HepG2 (cell line): ENCODE results near the gene RPS5. TPM values are rescaled to one million over a fixed set of nuclear protein-coding genes. Genes with fewer than 3 reads are reported as not detected.
A peak's percentile ranks its signal among the peaks of the same experiment; 100 is the strongest.

Experiments
- HDAC1 ChIP-seq: sonication (generic); formaldehyde crosslinking; IDR thresholded peaks from 2 replicates; pipeline ENCODE4 v1.5.1; 2020; ENCODE audit warnings: mild to moderate bottlenecking, missing genetic modification reagents
- IRF2 ChIP-seq: IDR thresholded peaks from 2 replicates; pipeline ENCODE4 v1.6.1; 2018; ENCODE audit warnings: missing genetic modification reagents, missing compliant biosample characterization
- MTF2 ChIP-seq: sonication (generic); formaldehyde crosslinking; IDR thresholded peaks from 2 replicates; pipeline ENCODE4 v1.5.0; 2020; ENCODE audit warnings: missing genetic modification reagents, borderline replicate concordance
- PITX1 ChIP-seq: sonication (generic); formaldehyde crosslinking; IDR thresholded peaks from 2 replicates; pipeline ENCODE4 v1.5.1; 2020; ENCODE audit warnings: mild to moderate bottlenecking, missing genetic modification reagents
- TGIF2 ChIP-seq: IDR thresholded peaks from 2 replicates; pipeline ENCODE4 v1.6.1; 2016; ENCODE audit warnings: control low read depth, missing compliant biosample characterization
- TOPORS ChIP-seq: sonication (generic); formaldehyde crosslinking; IDR thresholded peaks from 2 replicates; pipeline ENCODE4 v1.8.0; 2023; ENCODE audit warnings: mild to moderate bottlenecking, missing genetic modification reagents
- ZNF572 ChIP-seq: sonication (generic); formaldehyde crosslinking; IDR thresholded peaks from 2 replicates; pipeline ENCODE4 v1.5.1; 2020; ENCODE audit warnings: mild to moderate bottlenecking, missing genetic modification reagents
- ZNF605 ChIP-seq: sonication (generic); formaldehyde crosslinking; IDR thresholded peaks from 2 replicates; pipeline ENCODE4 v1.8.0; 2022; ENCODE audit warnings: mild to moderate bottlenecking, missing genetic modification reagents
- ZNF772 ChIP-seq: sonication (generic); formaldehyde crosslinking; IDR thresholded peaks from 2 replicates; pipeline ENCODE4 v1.5.0; 2020; ENCODE audit warnings: mild to moderate bottlenecking, missing genetic modification reagents
- ZNF891 ChIP-seq: sonication (generic); formaldehyde crosslinking; IDR thresholded peaks from 2 replicates; pipeline ENCODE4 v1.5.0; 2020; ENCODE audit warnings: mild to moderate bottlenecking, missing genetic modification reagents
- polyA plus RNA-seq, 8 experiments: library from polyadenylated mRNA; depleted of rRNA in 3 of 8; stranded (reverse) in 7 of 8; unstranded in 1 of 8; fragments of >200 nt; fragmentation: Illumina TruSeq in 4 of 8; extraction: Trizol in 4 of 8; gene quantifications; 2 replicates each; pipeline versions ENCODE4 v1.2.1 to v1.2.3, GENCODE V29; 2011 to 2016; ENCODE audit warnings: low read depth in 4 of 8, missing spikeins in 1 of 8, mixed read lengths in 1 of 8; ENCODE audit not compliant: insufficient read depth in 1 of 8
- total RNA-seq, 5 experiments: library from RNA; depleted of rRNA; stranded (reverse); fragments of >200 nt; fragmentation: Illumina TruSeq; extraction: Trizol; gene quantifications; 2 replicates each; pipeline ENCODE4 v1.2.3, GENCODE V29; 2016; ENCODE audit warnings: low read depth in 1 of 5
- TF ChIP-seq, protein P1 (sequence below): sonication (generic); formaldehyde crosslinking; IDR thresholded peaks from 2 replicates; pipeline ENCODE4 v1.5.0; 2020; ENCODE audit warnings: mild to moderate bottlenecking, missing genetic modification reagents, moderate library complexity
- TF ChIP-seq, protein P2 (sequence below): sonication (generic); formaldehyde crosslinking; IDR thresholded peaks from 2 replicates; pipeline ENCODE4 v1.4.0; 2020; ENCODE audit warnings: missing genetic modification reagents
- TF ChIP-seq, protein P3 (sequence below): sonication (generic); formaldehyde crosslinking; IDR thresholded peaks from 2 replicates; pipeline ENCODE4 v1.5.1; 2020; ENCODE audit warnings: missing genetic modification reagents, mild to moderate bottlenecking, borderline replicate concordance
- TF ChIP-seq, protein P4 (sequence below): sonication (generic); formaldehyde crosslinking; IDR thresholded peaks from 2 replicates; pipeline ENCODE4 v1.5.1; 2020; ENCODE audit warnings: missing genetic modification reagents, mild to moderate bottlenecking, borderline replicate concordance
- TF ChIP-seq, protein P5 (sequence below): sonication (generic); formaldehyde crosslinking; IDR thresholded peaks from 2 replicates; pipeline ENCODE4 v1.8.1; 2023; ENCODE audit warnings: mild to moderate bottlenecking, missing genetic modification reagents
- TF ChIP-seq, protein P6 (sequence below): sonication (generic); formaldehyde crosslinking; IDR thresholded peaks from 2 replicates; pipeline ENCODE4 v1.8.1; 2022; ENCODE audit warnings: mild to moderate bottlenecking, missing genetic modification reagents

The RPS5 gene
- total and polyA plus RNA-seq, 2 of the 13 experiments (the other 11 are each of a cell fraction or from before 2014, with no cell fraction given): 1,544 to 4,408 TPM

DNA sequence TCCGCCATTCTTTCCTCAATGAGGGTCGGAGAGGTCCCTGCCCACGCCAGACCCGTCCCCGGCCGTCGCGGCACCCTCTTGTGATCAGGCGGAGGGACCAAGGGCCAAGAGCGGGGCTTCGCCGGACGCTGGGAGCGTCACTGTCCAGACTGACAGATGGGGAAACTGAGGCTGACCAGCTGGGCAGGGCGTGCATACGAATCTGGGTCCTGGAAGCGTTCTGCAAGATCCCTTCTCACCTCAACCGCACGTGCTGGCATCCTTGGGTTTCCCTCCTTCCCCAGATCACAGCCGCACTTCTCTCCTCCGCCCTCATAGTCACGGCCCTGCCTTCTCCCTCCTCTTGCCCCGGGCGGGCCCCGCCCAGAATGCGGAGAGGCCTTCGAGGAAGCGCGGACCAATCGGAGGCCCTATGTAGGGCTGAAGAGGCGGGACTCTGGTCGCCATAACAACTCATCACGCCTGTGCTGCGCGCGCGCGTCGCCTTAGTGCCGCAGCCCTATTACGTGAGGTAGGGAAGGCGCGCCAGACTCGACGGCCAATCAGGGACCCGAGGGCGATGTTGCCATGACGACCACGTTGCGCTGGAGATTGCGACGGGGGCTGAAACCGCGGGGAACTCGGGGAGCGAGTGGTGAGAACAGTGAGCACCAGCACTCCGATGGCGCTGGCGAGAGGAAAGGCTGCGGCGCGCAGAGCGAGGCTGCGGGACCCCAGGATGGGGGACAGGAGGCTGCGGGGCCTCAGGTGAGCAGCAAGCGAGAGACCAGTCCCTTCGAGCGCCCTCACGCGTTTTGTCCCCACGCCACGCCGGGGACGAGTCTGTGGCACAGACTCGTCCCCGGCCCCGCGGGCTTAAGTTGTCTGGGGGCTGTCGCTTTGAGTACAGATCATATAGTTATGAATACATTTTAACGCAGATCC, 14.1 kb downstream of the RPS5 start (continued):
- TF ChIP-seq IRF2 (CRISPR knock-in tag): peak; percentile 37; the same call in 1 of the 2 replicates
- TF ChIP-seq ZNF605 (CRISPR knock-in tag): peak; percentile 72; the same call in 1 of the 2 replicates
- TF ChIP-seq MTF2 (CRISPR knock-in tag): no peak
- TF ChIP-seq ZNF891 (CRISPR knock-in tag): 0 out of 2 replicates have a peak, but pooled peaks have one; percentile 48
- TF ChIP-seq, protein P1, sequence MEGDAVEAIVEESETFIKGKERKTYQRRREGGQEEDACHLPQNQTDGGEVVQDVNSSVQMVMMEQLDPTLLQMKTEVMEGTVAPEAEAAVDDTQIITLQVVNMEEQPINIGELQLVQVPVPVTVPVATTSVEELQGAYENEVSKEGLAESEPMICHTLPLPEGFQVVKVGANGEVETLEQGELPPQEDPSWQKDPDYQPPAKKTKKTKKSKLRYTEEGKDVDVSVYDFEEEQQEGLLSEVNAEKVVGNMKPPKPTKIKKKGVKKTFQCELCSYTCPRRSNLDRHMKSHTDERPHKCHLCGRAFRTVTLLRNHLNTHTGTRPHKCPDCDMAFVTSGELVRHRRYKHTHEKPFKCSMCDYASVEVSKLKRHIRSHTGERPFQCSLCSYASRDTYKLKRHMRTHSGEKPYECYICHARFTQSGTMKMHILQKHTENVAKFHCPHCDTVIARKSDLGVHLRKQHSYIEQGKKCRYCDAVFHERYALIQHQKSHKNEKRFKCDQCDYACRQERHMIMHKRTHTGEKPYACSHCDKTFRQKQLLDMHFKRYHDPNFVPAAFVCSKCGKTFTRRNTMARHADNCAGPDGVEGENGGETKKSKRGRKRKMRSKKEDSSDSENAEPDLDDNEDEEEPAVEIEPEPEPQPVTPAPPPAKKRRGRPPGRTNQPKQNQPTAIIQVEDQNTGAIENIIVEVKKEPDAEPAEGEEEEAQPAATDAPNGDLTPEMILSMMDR (CRISPR knock-in tag): 0 out of 2 replicates have a peak, but pooled peaks have one; percentile 2
- TF ChIP-seq HDAC1: peak; percentile 93
- TF ChIP-seq, protein P2, sequence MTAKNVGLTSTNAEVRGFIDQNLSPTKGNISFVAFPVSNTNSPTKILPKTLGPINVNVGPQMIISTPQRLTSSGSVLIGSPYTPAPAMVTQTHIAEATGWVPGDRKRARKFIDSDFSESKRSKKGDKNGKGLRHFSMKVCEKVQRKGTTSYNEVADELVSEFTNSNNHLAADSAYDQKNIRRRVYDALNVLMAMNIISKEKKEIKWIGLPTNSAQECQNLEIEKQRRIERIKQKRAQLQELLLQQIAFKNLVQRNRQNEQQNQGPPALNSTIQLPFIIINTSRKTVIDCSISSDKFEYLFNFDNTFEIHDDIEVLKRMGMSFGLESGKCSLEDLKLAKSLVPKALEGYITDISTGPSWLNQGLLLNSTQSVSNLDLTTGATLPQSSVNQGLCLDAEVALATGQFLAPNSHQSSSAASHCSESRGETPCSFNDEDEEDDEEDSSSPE (CRISPR knock-in tag): peak; percentile 95
- peak; percentile 63; the same call in 1 of the 2 replicates for TF ChIP-seq TOPORS (CRISPR knock-in tag)
- peak; percentile 53; the same call in 1 of the 2 replicates for TF ChIP-seq PITX1 (CRISPR knock-in tag)
- TF ChIP-seq, protein P3, sequence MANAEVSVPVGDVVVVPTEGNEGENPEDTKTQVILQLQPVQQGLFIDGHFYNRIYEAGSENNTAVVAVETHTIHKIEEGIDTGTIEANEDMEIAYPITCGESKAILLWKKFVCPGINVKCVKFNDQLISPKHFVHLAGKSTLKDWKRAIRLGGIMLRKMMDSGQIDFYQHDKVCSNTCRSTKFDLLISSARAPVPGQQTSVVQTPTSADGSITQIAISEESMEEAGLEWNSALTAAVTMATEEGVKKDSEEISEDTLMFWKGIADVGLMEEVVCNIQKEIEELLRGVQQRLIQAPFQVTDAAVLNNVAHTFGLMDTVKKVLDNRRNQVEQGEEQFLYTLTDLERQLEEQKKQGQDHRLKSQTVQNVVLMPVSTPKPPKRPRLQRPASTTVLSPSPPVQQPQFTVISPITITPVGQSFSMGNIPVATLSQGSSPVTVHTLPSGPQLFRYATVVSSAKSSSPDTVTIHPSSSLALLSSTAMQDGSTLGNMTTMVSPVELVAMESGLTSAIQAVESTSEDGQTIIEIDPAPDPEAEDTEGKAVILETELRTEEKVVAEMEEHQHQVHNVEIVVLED (CRISPR knock-in tag): peak; percentile 96
- TF ChIP-seq ZNF772 (CRISPR knock-in tag): no peak; the same call in 1 of the 2 replicates
- TF ChIP-seq, protein P4, sequence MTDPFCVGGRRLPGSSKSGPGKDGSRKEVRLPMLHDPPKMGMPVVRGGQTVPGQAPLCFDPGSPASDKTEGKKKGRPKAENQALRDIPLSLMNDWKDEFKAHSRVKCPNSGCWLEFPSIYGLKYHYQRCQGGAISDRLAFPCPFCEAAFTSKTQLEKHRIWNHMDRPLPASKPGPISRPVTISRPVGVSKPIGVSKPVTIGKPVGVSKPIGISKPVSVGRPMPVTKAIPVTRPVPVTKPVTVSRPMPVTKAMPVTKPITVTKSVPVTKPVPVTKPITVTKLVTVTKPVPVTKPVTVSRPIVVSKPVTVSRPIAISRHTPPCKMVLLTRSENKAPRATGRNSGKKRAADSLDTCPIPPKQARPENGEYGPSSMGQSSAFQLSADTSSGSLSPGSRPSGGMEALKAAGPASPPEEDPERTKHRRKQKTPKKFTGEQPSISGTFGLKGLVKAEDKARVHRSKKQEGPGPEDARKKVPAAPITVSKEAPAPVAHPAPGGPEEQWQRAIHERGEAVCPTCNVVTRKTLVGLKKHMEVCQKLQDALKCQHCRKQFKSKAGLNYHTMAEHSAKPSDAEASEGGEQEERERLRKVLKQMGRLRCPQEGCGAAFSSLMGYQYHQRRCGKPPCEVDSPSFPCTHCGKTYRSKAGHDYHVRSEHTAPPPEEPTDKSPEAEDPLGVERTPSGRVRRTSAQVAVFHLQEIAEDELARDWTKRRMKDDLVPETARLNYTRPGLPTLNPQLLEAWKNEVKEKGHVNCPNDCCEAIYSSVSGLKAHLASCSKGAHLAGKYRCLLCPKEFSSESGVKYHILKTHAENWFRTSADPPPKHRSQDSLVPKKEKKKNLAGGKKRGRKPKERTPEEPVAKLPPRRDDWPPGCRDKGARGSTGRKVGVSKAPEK (CRISPR knock-in tag): 0 out of 2 replicates have a peak, but pooled peaks have one; percentile 27
- TF ChIP-seq, protein P5, sequence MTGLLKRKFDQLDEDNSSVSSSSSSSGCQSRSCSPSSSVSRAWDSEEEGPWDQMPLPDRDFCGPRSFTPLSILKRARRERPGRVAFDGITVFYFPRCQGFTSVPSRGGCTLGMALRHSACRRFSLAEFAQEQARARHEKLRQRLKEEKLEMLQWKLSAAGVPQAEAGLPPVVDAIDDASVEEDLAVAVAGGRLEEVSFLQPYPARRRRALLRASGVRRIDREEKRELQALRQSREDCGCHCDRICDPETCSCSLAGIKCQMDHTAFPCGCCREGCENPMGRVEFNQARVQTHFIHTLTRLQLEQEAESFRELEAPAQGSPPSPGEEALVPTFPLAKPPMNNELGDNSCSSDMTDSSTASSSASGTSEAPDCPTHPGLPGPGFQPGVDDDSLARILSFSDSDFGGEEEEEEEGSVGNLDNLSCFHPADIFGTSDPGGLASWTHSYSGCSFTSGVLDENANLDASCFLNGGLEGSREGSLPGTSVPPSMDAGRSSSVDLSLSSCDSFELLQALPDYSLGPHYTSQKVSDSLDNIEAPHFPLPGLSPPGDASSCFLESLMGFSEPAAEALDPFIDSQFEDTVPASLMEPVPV (CRISPR knock-in tag): peak; percentile 69
- TF ChIP-seq TGIF2 (CRISPR knock-in tag): 0 out of 2 replicates have a peak, but pooled peaks have one; percentile 29
- TF ChIP-seq, protein P6, sequence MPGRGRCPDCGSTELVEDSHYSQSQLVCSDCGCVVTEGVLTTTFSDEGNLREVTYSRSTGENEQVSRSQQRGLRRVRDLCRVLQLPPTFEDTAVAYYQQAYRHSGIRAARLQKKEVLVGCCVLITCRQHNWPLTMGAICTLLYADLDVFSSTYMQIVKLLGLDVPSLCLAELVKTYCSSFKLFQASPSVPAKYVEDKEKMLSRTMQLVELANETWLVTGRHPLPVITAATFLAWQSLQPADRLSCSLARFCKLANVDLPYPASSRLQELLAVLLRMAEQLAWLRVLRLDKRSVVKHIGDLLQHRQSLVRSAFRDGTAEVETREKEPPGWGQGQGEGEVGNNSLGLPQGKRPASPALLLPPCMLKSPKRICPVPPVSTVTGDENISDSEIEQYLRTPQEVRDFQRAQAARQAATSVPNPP (CRISPR knock-in tag): 0 out of 2 replicates have a peak, but pooled peaks have one; percentile 41
- peak; percentile 40; the same call in 1 of the 2 replicates for TF ChIP-seq ZNF572 (CRISPR knock-in tag)
